IgD-negative memory B cell (primary cell): Measurements from ENCODE around the gene SYT9. TPM values are rescaled to one million over a fixed set of nuclear protein-coding genes. Genes with fewer than 3 reads are reported as not detected.

Experiments used
- H3K27ac Mint-ChIP-seq, 3 donors: one replicate each; pipeline ENCODE4 v1.8.0; 2020 to 2022; ENCODE audit warnings: mild to moderate bottlenecking in 3 of 3, mixed read lengths in 3 of 3, moderate library complexity in 1 of 3
- H3K27me3 Mint-ChIP-seq: one replicate; pipeline ENCODE4 v1.8.0; 2021; ENCODE audit warnings: mixed read lengths
- H3K36me3 Mint-ChIP-seq: one replicate; pipeline ENCODE4 v1.8.0; 2020; ENCODE audit warnings: mild to moderate bottlenecking, mixed read lengths
- H3K4me1 Mint-ChIP-seq, 3 donors: one replicate each; pipeline ENCODE4 v1.8.0; 2020 to 2022; ENCODE audit warnings: mixed read lengths in 3 of 3, mild to moderate bottlenecking in 1 of 3
- H3K4me3 Mint-ChIP-seq, 4 donors: one replicate each; pipeline ENCODE4 v1.8.0; 2020 to 2022; ENCODE audit warnings: mild to moderate bottlenecking in 4 of 4, mixed read lengths in 4 of 4, moderate library complexity in 3 of 4
- H3K9me3 Mint-ChIP-seq, 3 donors: one replicate each; pipeline ENCODE4 v1.8.0; 2020 to 2021; ENCODE audit warnings: mixed read lengths in 3 of 3, mild to moderate bottlenecking in 1 of 3
- polyA plus RNA-seq: library from polyadenylated mRNA; unstranded; fragments of 300-500 nt; fragmentation: Illumina TruSeq; gene quantifications from one replicate; pipeline ENCODE4 v1.2.3, GENCODE V29; 2021

Gene SYT9
- polyA plus RNA-seq, 1 donor from 2014 or later: 0.21 TPM

- peak overlapping the region in 1 of 3 donors; percentile 23 for H3K27ac Mint-ChIP-seq
- peaks cover under 1% of the 10 kb centered on the region for H3K36me3 Mint-ChIP-seq
- peaks cover 0 to 2% (median 1%) of the 10 kb centered on the region in 3 donors for H3K9me3 Mint-ChIP-seq
- no peak overlapping the region for H3K4me3 Mint-ChIP-seq
- peaks cover 0 to 2% (median 0%) of the 10 kb centered on the region in 3 donors for H3K4me1 Mint-ChIP-seq
- peaks cover 20% of the 10 kb centered on the region for H3K27me3 Mint-ChIP-seq
Observed at GRCh38 chr11:7417328-7417727, 165.6 kb downstream of the SYT9 start.

- Mint-ChIP-seq H3K36me3 (peaks cover 1% of the 10 kb centered on the region), H3K4me3 (no peak overlapping the region), H3K27ac (peak overlapping the region in 1 of 3 donors; percentile 23), H3K9me3 (peaks cover 0 to 2% (median 0%) of the 10 kb centered on the region in 3 donors), H3K4me1 (peaks cover 5 to 6% (median 5%) of the 10 kb centered on the region in 3 donors), H3K27me3 (peaks cover 20% of the 10 kb centered on the region)
Observed at GRCh38 chr11:7418061-7418460, 166.4 kb downstream of the SYT9 start.

- H3K4me3 Mint-ChIP-seq: no peak overlapping the region
- H3K36me3 Mint-ChIP-seq: peaks cover 3% of the 10 kb centered on the region
- peaks cover 20% of the 10 kb centered on the region for H3K27me3 Mint-ChIP-seq
- peaks cover 0 to 2% (median 0%) of the 10 kb centered on the region in 3 donors for H3K9me3 Mint-ChIP-seq
- peaks cover 5 to 8% (median 7%) of the 10 kb centered on the region in 3 donors for H3K4me1 Mint-ChIP-seq
- H3K27ac Mint-ChIP-seq: no peak overlapping the region
Observed at GRCh38 chr11:7418906-7419305, 167.2 kb downstream of the SYT9 start.

GRCh38 chr11:7421136-7421535, 169.4 kb downstream of the SYT9 start:
- Mint-ChIP-seq H3K4me3 (peak overlapping the region in 1 of 4 donors; percentile 6), H3K27ac (no peak overlapping the region), H3K27me3 (peaks cover 4% of the 10 kb centered on the region), H3K9me3 (no peaks in the 10 kb centered on the region), H3K4me1 (peaks cover 5 to 8% (median 7%) of the 10 kb centered on the region in 3 donors), H3K36me3 (peaks cover 3% of the 10 kb centered on the region)

- Mint-ChIP-seq H3K36me3 (peaks cover 3% of the 10 kb centered on the region), H3K4me1 (peaks cover 5 to 8% (median 7%) of the 10 kb centered on the region in 3 donors), H3K9me3 (no peaks in the 10 kb centered on the region), H3K4me3 (peak overlapping the region in 1 of 4 donors; percentile 1), H3K27me3 (peaks cover 3% of the 10 kb centered on the region), H3K27ac (peak overlapping the region in 1 of 3 donors; percentile 18)
Observed at GRCh38 chr11:7422544-7423331, 171.0 kb downstream of the SYT9 start.

- no peaks in the 10 kb centered on the region for H3K9me3 Mint-ChIP-seq
- H3K4me1 Mint-ChIP-seq: peaks cover 5 to 8% (median 7%) of the 10 kb centered on the region in 3 donors
- no peaks in the 10 kb centered on the region for H3K27me3 Mint-ChIP-seq
- H3K27ac Mint-ChIP-seq: no peak overlapping the region
- no peak overlapping the region for H3K4me3 Mint-ChIP-seq
- peaks cover 3% of the 10 kb centered on the region for H3K36me3 Mint-ChIP-seq
Observed at GRCh38 chr11:7423946-7424345, 172.2 kb downstream of the SYT9 start.

GRCh38 chr11:7427733-7428132, 176.0 kb downstream of the SYT9 start:
- Mint-ChIP-seq H3K27me3 (no peaks in the 10 kb centered on the region), H3K9me3 (no peaks in the 10 kb centered on the region), H3K36me3 (peaks cover 3% of the 10 kb centered on the region), H3K4me3 (no peak overlapping the region), H3K27ac (peak overlapping the region in 1 of 3 donors; percentile 28), H3K4me1 (peaks cover 0 to 5% (median 4%) of the 10 kb centered on the region in 3 donors)

GRCh38 chr11:7428196-7428595, 176.5 kb downstream of the SYT9 start:
- no peak overlapping the region for H3K27ac Mint-ChIP-seq
- H3K4me1 Mint-ChIP-seq: peaks cover 0 to 1% (median under 1%) of the 10 kb centered on the region in 3 donors
- no peaks in the 10 kb centered on the region for H3K27me3 Mint-ChIP-seq
- H3K4me3 Mint-ChIP-seq: no peak overlapping the region
- H3K36me3 Mint-ChIP-seq: no peaks in the 10 kb centered on the region
- no peaks in the 10 kb centered on the region for H3K9me3 Mint-ChIP-seq

GRCh38 chr11:7430496-7430895, 178.8 kb downstream of the SYT9 start:
- H3K36me3 Mint-ChIP-seq: peaks cover 2% of the 10 kb centered on the region
- H3K27ac Mint-ChIP-seq: no peak overlapping the region
- H3K27me3 Mint-ChIP-seq: no peaks in the 10 kb centered on the region
- H3K9me3 Mint-ChIP-seq: no peaks in the 10 kb centered on the region
- H3K4me1 Mint-ChIP-seq: no peaks in the 10 kb centered on the region
- H3K4me3 Mint-ChIP-seq: no peak overlapping the region

GRCh38 chr11:7435176-7435575, 183.5 kb downstream of the SYT9 start:
- peaks cover 8% of the 10 kb centered on the region for H3K36me3 Mint-ChIP-seq
- H3K9me3 Mint-ChIP-seq: no peaks in the 10 kb centered on the region
- H3K4me1 Mint-ChIP-seq: peaks cover 9 to 18% (median 14%) of the 10 kb centered on the region in 3 donors
- peak overlapping the region in 1 of 4 donors; percentile 47 for H3K4me3 Mint-ChIP-seq
- no peak overlapping the region for H3K27ac Mint-ChIP-seq
- H3K27me3 Mint-ChIP-seq: no peaks in the 10 kb centered on the region

GRCh38 chr11:7436146-7436545, 184.4 kb downstream of the SYT9 start:
- H3K4me3 Mint-ChIP-seq: peak overlapping the region in 3 of 4 donors; percentile 18 to 92 (median 75)
- peaks cover 8% of the 10 kb centered on the region for H3K36me3 Mint-ChIP-seq
- no peaks in the 10 kb centered on the region for H3K27me3 Mint-ChIP-seq
- H3K9me3 Mint-ChIP-seq: no peaks in the 10 kb centered on the region
- peak overlapping the region; percentile 43 to 96 (median 75) for H3K27ac Mint-ChIP-seq
- peaks cover 9 to 18% (median 14%) of the 10 kb centered on the region in 3 donors for H3K4me1 Mint-ChIP-seq

GRCh38 chr11:7436657-7437056, 185.0 kb downstream of the SYT9 start:
- Mint-ChIP-seq H3K27me3 (no peaks in the 10 kb centered on the region), H3K36me3 (peaks cover 8% of the 10 kb centered on the region), H3K4me3 (peak overlapping the region in 2 of 4 donors; percentile 75 to 92)

GRCh38 chr11:7437696-7438095, 186.0 kb downstream of the SYT9 start:
- Mint-ChIP-seq H3K36me3 (peaks cover 8% of the 10 kb centered on the region), H3K4me3 (no peak overlapping the region), H3K27me3 (no peaks in the 10 kb centered on the region), H3K9me3 (no peaks in the 10 kb centered on the region), H3K27ac (no peak overlapping the region), H3K4me1 (peaks cover 9 to 18% (median 14%) of the 10 kb centered on the region in 3 donors)

More at GRCh38 chr11:7436657-7437056, 185.0 kb downstream of the SYT9 start:
- no peaks in the 10 kb centered on the region for H3K9me3 Mint-ChIP-seq
- H3K4me1 Mint-ChIP-seq: peaks cover 9 to 18% (median 14%) of the 10 kb centered on the region in 3 donors
- peak overlapping the region; percentile 43 to 96 (median 75) for H3K27ac Mint-ChIP-seq

- Mint-ChIP-seq H3K27me3 (no peaks in the 10 kb centered on the region), H3K4me1 (peaks cover 9 to 18% (median 14%) of the 10 kb centered on the region in 3 donors), H3K9me3 (no peaks in the 10 kb centered on the region), H3K27ac (no peak overlapping the region), H3K4me3 (no peak overlapping the region), H3K36me3 (peaks cover 6% of the 10 kb centered on the region)
Observed at GRCh38 chr11:7439746-7440320, 188.1 kb downstream of the SYT9 start.

GRCh38 chr11:7442588-7443215, 191.0 kb downstream of the SYT9 start:
- Mint-ChIP-seq H3K4me3 (no peak overlapping the region), H3K27ac (no peak overlapping the region), H3K9me3 (no peaks in the 10 kb centered on the region), H3K4me1 (no peaks in the 10 kb centered on the region), H3K36me3 (peaks cover 3% of the 10 kb centered on the region), H3K27me3 (no peaks in the 10 kb centered on the region)
